ENCODE data around the gene RAB15. TPM values are rescaled to one million over a fixed set of nuclear protein-coding genes. Genes with fewer than 3 reads are reported as not detected.
A peak's percentile ranks its signal among the peaks of the same experiment; 100 is the strongest.

The RAB15 gene
- total RNA-seq, 1 experiment from 2014 or later: 20.6 TPM

GRCh38 chr14:64928239-64929013 lies 43.7 kb downstream of the RAB15 start:
- no peak overlapping the region for H3K9ac ChIP-seq (ENCODE audit: low read length)
- H3K79me2 ChIP-seq (ENCODE audit: low read length): no peaks in the 10 kb centered on the region
- intact Hi-C loops (cut with micrococcal nuclease): no loop called here
- TF ChIP-seq EZH2 (IDR thresholded peaks at IDR 0.05; ENCODE audit: low read length, unreplicated experiment): no peak
- TF ChIP-seq CTCF (conservative IDR thresholded peaks at IDR 0.05; ENCODE audit: low read depth, low read length): no peak
- no peak for TF ChIP-seq EZH2phosphoT487 (IDR thresholded peaks at IDR 0.05; ENCODE audit: borderline replicate concordance, low read length)
- H3K36me3 ChIP-seq (ENCODE audit: low read depth, low read length): peaks cover 56% of the 10 kb centered on the region
- no peak overlapping the region for H2AFZ ChIP-seq (ENCODE audit: low read length)
- no peaks in the 10 kb centered on the region for H4K20me1 ChIP-seq (ENCODE audit: low read length)
- DNase-seq: no peak
- no peak overlapping the region for H3K4me3 ChIP-seq (ENCODE audit: low read length)
- no peaks in the 10 kb centered on the region for H3K9me3 ChIP-seq (ENCODE audit: low read length)
- no TSS peak for BruUV-seq (replicated peaks)
- ChIA-PET POLR2A (ENCODE audit: unreplicated experiment) (no interaction called here), CTCF (no interaction called here)
- no peak overlapping the region for H3K27ac ChIP-seq (ENCODE audit: low read length)
- H3K27me3 ChIP-seq (ENCODE audit: low read length): no peaks in the 10 kb centered on the region
- no peaks in the 10 kb centered on the region for H3K9me2 ChIP-seq (replicated peaks; ENCODE audit: low read length)
- no peak for ATAC-seq
- no peak overlapping the region for H3K4me2 ChIP-seq (ENCODE audit: low read length)
- no peaks in the 10 kb centered on the region for H3K4me1 ChIP-seq (ENCODE audit: insufficient read depth, low read length)
- H3F3A ChIP-seq (ENCODE audit: low read length, unreplicated experiment): no peaks in the 10 kb centered on the region

- POLR2A ChIA-PET (ENCODE audit: unreplicated experiment): interaction anchor here (0.7 kb wide), 1 partner anchor 415 kb away, joined by 16 read pairs; no protein-coding TSS in a partner anchor
These were observed 45.1 kb downstream of the RAB15 start for GRCh38 chr14:64927031-64927430.

More at GRCh38 chr14:64927031-64927430, 45.1 kb downstream of the RAB15 start:
- H3K27me3 ChIP-seq (ENCODE audit: low read length): no peaks in the 10 kb centered on the region
- no peaks in the 10 kb centered on the region for H4K20me1 ChIP-seq (ENCODE audit: low read length)
- H2AFZ ChIP-seq (ENCODE audit: low read length): no peak overlapping the region
- H3K9me3 ChIP-seq (ENCODE audit: low read length): no peaks in the 10 kb centered on the region
- no peak overlapping the region for H3K27ac ChIP-seq (ENCODE audit: low read length)
- no peak for TF ChIP-seq EZH2phosphoT487 (IDR thresholded peaks at IDR 0.05; ENCODE audit: borderline replicate concordance, low read length)
- TF ChIP-seq CTCF (conservative IDR thresholded peaks at IDR 0.05; ENCODE audit: low read depth, low read length): no peak
- no peak for TF ChIP-seq EZH2 (IDR thresholded peaks at IDR 0.05; ENCODE audit: low read length, unreplicated experiment)
- H3F3A ChIP-seq (ENCODE audit: low read length, unreplicated experiment): no peaks in the 10 kb centered on the region
- ATAC-seq: no peak
- no peaks in the 10 kb centered on the region for H3K4me1 ChIP-seq (ENCODE audit: insufficient read depth, low read length)
- no peak overlapping the region for H3K4me3 ChIP-seq (ENCODE audit: low read length)
- H3K79me2 ChIP-seq (ENCODE audit: low read length): peaks cover 4% of the 10 kb centered on the region; the same call in 1 of the 2 replicates
- no peak overlapping the region for H3K4me2 ChIP-seq (ENCODE audit: low read length)
- no peak for DNase-seq
- CTCF ChIA-PET: interaction anchor here (0.6 kb wide), 2 partner anchors 59 to 93 kb away, joined by 3 to 4 read pairs; no protein-coding TSS in a partner anchor
- H3K36me3 ChIP-seq (ENCODE audit: low read depth, low read length): peaks cover 45% of the 10 kb centered on the region
- no peaks in the 10 kb centered on the region for H3K9me2 ChIP-seq (replicated peaks; ENCODE audit: low read length)
- intact Hi-C loops (cut with micrococcal nuclease): no loop called here
- no peak overlapping the region for H3K9ac ChIP-seq (ENCODE audit: low read length)
- TSS peak; percentile 3 for BruUV-seq (replicated peaks)

All from PC-3 (cell line).